Kasumi-1 (cell line): ENCODE results near the gene SLC29A4.

Experiments used
- DNase-seq, 2 experiments: peaks; one replicate each; lab custom pipeline; 2025; lab: John Stamatoyannopoulos, UW

Gene SLC29A4

GRCh38 chr7:5352440-5353010 is 69.8 kb downstream of the SLC29A4 start:
- no peak for DNase-seq

GRCh38 chr7:5354460-5355232 is 71.9 kb downstream of the SLC29A4 start:
- DNase-seq = no peak
